ENCODE measurements around the gene KLHL28.
"Not testable (repeated sequence)": the region's sequence is repeated elsewhere in the genome, so short reads cannot be mapped to it uniquely, and the experiment has no call there.

Gene KLHL28

GRCh38 chr14:44893535-44893934 is 68.2 kb downstream of the KLHL28 start:
- no peaks in the 10 kb centered on the region for H3K36me3 ChIP-seq (ENCODE audit: insufficient read depth, low read length)
- no peak overlapping the region for H2AFZ ChIP-seq (ENCODE audit: low read length)
- H3K4me3 ChIP-seq (ENCODE audit: low read length, poor library complexity, severe bottlenecking), result no peak overlapping the region
- H3K9ac ChIP-seq (ENCODE audit: low read depth, low read length, poor library complexity, severe bottlenecking), result no peak overlapping the region
- no peaks in the 10 kb centered on the region for H4K20me1 ChIP-seq (ENCODE audit: insufficient read depth, low read length, poor library complexity, severe bottlenecking)
- no peaks in the 10 kb centered on the region for H3K9me3 ChIP-seq (ENCODE audit: insufficient read depth, low read depth, low read length)
- TF ChIP-seq EZH2phosphoT487 (IDR thresholded peaks at IDR 0.05; ENCODE audit: borderline replicate concordance), result no peak
- no peak for TF ChIP-seq CTCF (conservative IDR thresholded peaks at IDR 0.05; ENCODE audit: low read length)
- H3F3A ChIP-seq (ENCODE audit: low read depth), result no peaks in the 10 kb centered on the region
- peaks cover 7% of the 10 kb centered on the region; the same call in 1 of the 2 replicates for H3K79me2 ChIP-seq (ENCODE audit: insufficient read depth, low read length)
- H3K4me2 ChIP-seq (ENCODE audit: low read depth, low read length, poor library complexity, severe bottlenecking), result no peak overlapping the region
- peaks cover 13% of the 10 kb centered on the region for H3K4me1 ChIP-seq (ENCODE audit: insufficient read depth, low read length, poor library complexity, severe bottlenecking)
- H3K9me2 ChIP-seq (replicated peaks; ENCODE audit: low read depth, low read length), result no peaks in the 10 kb centered on the region
- H3K27me3 ChIP-seq (ENCODE audit: insufficient read depth, low read length, poor library complexity, severe bottlenecking), result no peaks in the 10 kb centered on the region

- H3K36me3 ChIP-seq (ENCODE audit: insufficient read depth, low read length); H3F3A ChIP-seq (ENCODE audit: low read depth); H3K9me2 ChIP-seq (replicated peaks; ENCODE audit: low read depth, low read length); H3K9me3 ChIP-seq (ENCODE audit: insufficient read depth, low read depth, low read length); H3K9ac ChIP-seq (ENCODE audit: low read depth, low read length, poor library complexity, severe bottlenecking); H3K4me2 ChIP-seq (ENCODE audit: low read depth, low read length, poor library complexity, severe bottlenecking); H3K79me2 ChIP-seq (ENCODE audit: insufficient read depth, low read length); H2AFZ ChIP-seq (ENCODE audit: low read length); H4K20me1 ChIP-seq (ENCODE audit: insufficient read depth, low read length, poor library complexity, severe bottlenecking); H3K4me1 ChIP-seq (ENCODE audit: insufficient read depth, low read length, poor library complexity, severe bottlenecking); H3K27me3 ChIP-seq (ENCODE audit: insufficient read depth, low read length, poor library complexity, severe bottlenecking); H3K4me3 ChIP-seq (ENCODE audit: low read length, poor library complexity, severe bottlenecking): not testable (repeated sequence)
These were observed 69.9 kb downstream of the KLHL28 start for GRCh38 chr14:44891726-44892372.

GRCh38 chr14:44889595-44890471 is 71.9 kb downstream of the KLHL28 start:
- no peaks in the 10 kb centered on the region for H3F3A ChIP-seq (ENCODE audit: low read depth)
- no peaks in the 10 kb centered on the region for H3K36me3 ChIP-seq (ENCODE audit: insufficient read depth, low read length)
- TF ChIP-seq CTCF (conservative IDR thresholded peaks at IDR 0.05; ENCODE audit: low read length) (no peak), EZH2phosphoT487 (IDR thresholded peaks at IDR 0.05; ENCODE audit: borderline replicate concordance) (no peak)
- no peak overlapping the region for H3K4me2 ChIP-seq (ENCODE audit: low read depth, low read length, poor library complexity, severe bottlenecking)
- H3K27me3 ChIP-seq (ENCODE audit: insufficient read depth, low read length, poor library complexity, severe bottlenecking), result no peaks in the 10 kb centered on the region
- no peak overlapping the region for H2AFZ ChIP-seq (ENCODE audit: low read length)
- no peaks in the 10 kb centered on the region for H3K4me1 ChIP-seq (ENCODE audit: insufficient read depth, low read length, poor library complexity, severe bottlenecking)
- no peaks in the 10 kb centered on the region for H3K9me3 ChIP-seq (ENCODE audit: insufficient read depth, low read depth, low read length)
- no peak overlapping the region for H3K4me3 ChIP-seq (ENCODE audit: low read length, poor library complexity, severe bottlenecking)
- no peaks in the 10 kb centered on the region for H3K79me2 ChIP-seq (ENCODE audit: insufficient read depth, low read length)
- H3K9ac ChIP-seq (ENCODE audit: low read depth, low read length, poor library complexity, severe bottlenecking), result no peak overlapping the region
- H4K20me1 ChIP-seq (ENCODE audit: insufficient read depth, low read length, poor library complexity, severe bottlenecking), result no peaks in the 10 kb centered on the region
- H3K9me2 ChIP-seq (replicated peaks; ENCODE audit: low read depth, low read length), result no peaks in the 10 kb centered on the region

Data from Loucy (cell line).